Measurements from ENCODE around the gene GHRL. TPM values are rescaled to one million over a fixed set of nuclear protein-coding genes. Genes with fewer than 3 reads are reported as not detected.

GHRL gene
- total and polyA plus RNA-seq, 2 of the 4 experiments (the other 2 are of a cell fraction), result 0.27 TPM; not detected in 1

DNA sequence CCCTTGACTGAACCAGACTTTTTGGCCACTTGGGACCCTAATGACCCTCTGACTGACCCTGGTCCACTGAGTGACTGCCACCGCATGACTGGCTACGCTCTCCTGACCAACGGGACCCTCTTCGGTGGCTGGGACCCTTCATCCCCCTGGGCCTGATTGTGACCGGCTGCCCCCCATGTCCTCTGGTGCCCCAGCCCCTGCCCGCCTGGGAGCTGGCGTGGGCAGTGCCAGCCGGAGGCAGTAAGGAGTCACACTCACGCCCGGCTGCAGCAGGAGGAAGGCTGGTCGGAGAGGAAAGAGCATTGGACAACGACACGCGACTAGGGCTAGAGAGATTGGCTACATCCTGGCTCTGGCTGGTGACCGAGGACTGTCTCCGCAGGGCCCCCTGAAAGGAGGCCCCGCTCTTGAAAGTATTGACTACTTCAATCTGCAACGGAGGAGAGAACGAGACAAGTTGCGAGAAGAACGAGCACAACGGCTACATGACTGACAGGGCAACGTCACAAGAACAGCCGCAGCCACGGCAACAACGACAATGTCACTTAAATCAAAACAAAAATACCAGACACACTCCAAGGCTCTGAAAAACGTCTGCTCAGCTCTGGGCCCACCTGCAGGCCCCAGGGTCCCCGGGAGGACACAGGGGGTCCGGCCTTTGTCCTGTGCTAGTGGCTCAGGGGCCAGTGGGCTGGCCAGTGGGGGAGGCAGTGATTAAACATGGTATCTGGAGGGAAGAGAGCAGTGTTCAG lies 43.3 kb upstream of the GHRL start:
- WGBS, 2 experiments (ENCODE audit: extremely low coverage in 2 of 2, insufficient read length in 1 of 2), result 82% methylated on average over 15 of the region's 29 CpGs; no CpG with 5 or more reads in 1 of the 2 experiments
- H3K4me2 ChIP-seq (ENCODE audit: low read depth, low read length), result no peak overlapping the region
- no peak overlapping the region for H2BK15ac ChIP-seq (ENCODE audit: low read depth, low read length)
- no peak overlapping the region for H3K9ac ChIP-seq (ENCODE audit: low read depth, low read length)
- H2BK20ac ChIP-seq (ENCODE audit: low read depth, low read length), result no peak overlapping the region
- no peaks in the 10 kb centered on the region for H4K20me1 ChIP-seq (ENCODE audit: insufficient read depth, low read length)
- no peak overlapping the region for H3K27ac ChIP-seq (ENCODE audit: insufficient read depth, low read length)
- peaks cover 50% of the 10 kb centered on the region for H3K27me3 ChIP-seq (ENCODE audit: control insufficient read depth, insufficient read depth, low read length)
- H2BK5ac ChIP-seq (ENCODE audit: low read depth, low read length, poor library complexity, severe bottlenecking), result no peak overlapping the region
- H3K56ac ChIP-seq (ENCODE audit: extremely low read depth, insufficient read depth, low read length), result no peak overlapping the region
- ATAC-seq (ENCODE audit: low read depth) (no peak), DNase-seq (no peak)
- no peak overlapping the region for H3K14ac ChIP-seq (replicated peaks; ENCODE audit: low read depth, low read length)
- no peaks in the 10 kb centered on the region for H3K9me3 ChIP-seq (ENCODE audit: control insufficient read depth, insufficient read depth, low read length)
- no peak overlapping the region for H2AK5ac ChIP-seq (ENCODE audit: low read depth, low read length)
- H3K4me3 ChIP-seq (ENCODE audit: insufficient read depth, low read depth, low read length), result no peak overlapping the region
- no peaks in the 10 kb centered on the region for H3K36me3 ChIP-seq (ENCODE audit: control insufficient read depth, insufficient read depth, low read length)
- dilution Hi-C loops (cut with HindIII; ENCODE audit: low sequenced_read_pairs, unreplicated experiment), result no loop called here
- no peak overlapping the region for H2AK9ac ChIP-seq (replicated peaks; ENCODE audit: low read depth, low read length, poor library complexity)
- no peak overlapping the region for H4K5ac ChIP-seq (ENCODE audit: low read depth, low read length)
- TF ChIP-seq CEBPB (IDR thresholded peaks at IDR 0.05; ENCODE audit: low read depth, low read length), result no peak
- TF ChIP-seq CHD1 (IDR thresholded peaks at IDR 0.05; ENCODE audit: low read depth, low read length), result no peak
- TF ChIP-seq RFX5 (IDR thresholded peaks at IDR 0.05; ENCODE audit: low read depth, low read length), result no peak
- TF ChIP-seq, protein P1, sequence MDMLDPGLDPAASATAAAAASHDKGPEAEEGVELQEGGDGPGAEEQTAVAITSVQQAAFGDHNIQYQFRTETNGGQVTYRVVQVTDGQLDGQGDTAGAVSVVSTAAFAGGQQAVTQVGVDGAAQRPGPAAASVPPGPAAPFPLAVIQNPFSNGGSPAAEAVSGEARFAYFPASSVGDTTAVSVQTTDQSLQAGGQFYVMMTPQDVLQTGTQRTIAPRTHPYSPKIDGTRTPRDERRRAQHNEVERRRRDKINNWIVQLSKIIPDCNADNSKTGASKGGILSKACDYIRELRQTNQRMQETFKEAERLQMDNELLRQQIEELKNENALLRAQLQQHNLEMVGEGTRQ (IDR thresholded peaks at IDR 0.05; ENCODE audit: low read depth, low read length), result no peak
- no peak for TF ChIP-seq SMC3 (IDR thresholded peaks at IDR 0.05; ENCODE audit: low read depth, low read length)
- no peak for TF ChIP-seq MAFK (IDR thresholded peaks at IDR 0.05; ENCODE audit: low read depth, low read length)
- no peak for TF ChIP-seq RAD21 (IDR thresholded peaks at IDR 0.05; ENCODE audit: low read length)
- no peak for TF ChIP-seq MXI1 (IDR thresholded peaks at IDR 0.05; ENCODE audit: borderline replicate concordance, low read depth, low read length)
- TF ChIP-seq FOS (IDR thresholded peaks at IDR 0.05; ENCODE audit: low read depth, low read length), result no peak
- TF ChIP-seq NFE2L2 (IDR thresholded peaks at IDR 0.05; ENCODE audit: low read depth, low read length), result no peak
- no peak for TF ChIP-seq RCOR1 (IDR thresholded peaks at IDR 0.05; ENCODE audit: insufficient replicate concordance, low read length)
- no peak for TF ChIP-seq ELK1 (IDR thresholded peaks at IDR 0.05; ENCODE audit: borderline replicate concordance, low read depth, low read length)
- TF ChIP-seq MAZ (IDR thresholded peaks at IDR 0.05; ENCODE audit: borderline replicate concordance, low read depth, low read length), result no peak
- TF ChIP-seq CTCF (conservative IDR thresholded peaks at IDR 0.05; ENCODE audit: low read depth, low read length), result no peak
- TF ChIP-seq BHLHE40 (IDR thresholded peaks at IDR 0.05; ENCODE audit: low read depth, low read length), result no peak
- TF ChIP-seq POLR2A (IDR thresholded peaks at IDR 0.05; ENCODE audit: low read depth, low read length), result no peak
- no peaks in the 10 kb centered on the region for H3K4me1 ChIP-seq (ENCODE audit: control insufficient read depth, insufficient read depth, low read length)
- in situ Hi-C loops (cut with MboI; ENCODE audit: low sequenced_read_pairs), result no loop called here
- no peak overlapping the region for H4K8ac ChIP-seq (ENCODE audit: low read depth in 2 of 2, low read length in 2 of 2)
- no peak overlapping the region for H3K18ac ChIP-seq (ENCODE audit: low read depth, low read length)
- peaks cover 3% of the 10 kb centered on the region; the same call in 1 of the 2 replicates for H3K9me1 ChIP-seq (ENCODE audit: insufficient read depth, low read length)
- intact Hi-C loops (cut with micrococcal nuclease), result no loop called here
- H2BK120ac ChIP-seq (ENCODE audit: low read depth, low read length), result no peak overlapping the region
- H3K4ac ChIP-seq (ENCODE audit: low read depth, low read length), result no peak overlapping the region
- H3K79me1 ChIP-seq (ENCODE audit: low read depth in 1 of 2, low read length in 2 of 2), result no peaks in the 10 kb centered on the region
- ChIA-PET POLR2A (ENCODE audit: unreplicated experiment) (no interaction called here), CTCF (no interaction called here)
- no peak overlapping the region for H4K91ac ChIP-seq (ENCODE audit: insufficient read depth, low read depth, low read length)
- H2AFZ ChIP-seq (replicated peaks; ENCODE audit: low read length, poor library complexity), result no peak overlapping the region
- no peak overlapping the region for H3K23ac ChIP-seq (ENCODE audit: low read depth, low read length)
- no TSS peak for BruUV-seq (replicated peaks)

All from IMR-90 (cell line).